ENCODE results near the gene KCNH4. TPM values are rescaled to one million over a fixed set of nuclear protein-coding genes. Genes with fewer than 3 reads are reported as not detected.

Gene KCNH4
- total RNA-seq, 6 experiments from 2014 or later, result 0.11 TPM; not detected in 5

DNA sequence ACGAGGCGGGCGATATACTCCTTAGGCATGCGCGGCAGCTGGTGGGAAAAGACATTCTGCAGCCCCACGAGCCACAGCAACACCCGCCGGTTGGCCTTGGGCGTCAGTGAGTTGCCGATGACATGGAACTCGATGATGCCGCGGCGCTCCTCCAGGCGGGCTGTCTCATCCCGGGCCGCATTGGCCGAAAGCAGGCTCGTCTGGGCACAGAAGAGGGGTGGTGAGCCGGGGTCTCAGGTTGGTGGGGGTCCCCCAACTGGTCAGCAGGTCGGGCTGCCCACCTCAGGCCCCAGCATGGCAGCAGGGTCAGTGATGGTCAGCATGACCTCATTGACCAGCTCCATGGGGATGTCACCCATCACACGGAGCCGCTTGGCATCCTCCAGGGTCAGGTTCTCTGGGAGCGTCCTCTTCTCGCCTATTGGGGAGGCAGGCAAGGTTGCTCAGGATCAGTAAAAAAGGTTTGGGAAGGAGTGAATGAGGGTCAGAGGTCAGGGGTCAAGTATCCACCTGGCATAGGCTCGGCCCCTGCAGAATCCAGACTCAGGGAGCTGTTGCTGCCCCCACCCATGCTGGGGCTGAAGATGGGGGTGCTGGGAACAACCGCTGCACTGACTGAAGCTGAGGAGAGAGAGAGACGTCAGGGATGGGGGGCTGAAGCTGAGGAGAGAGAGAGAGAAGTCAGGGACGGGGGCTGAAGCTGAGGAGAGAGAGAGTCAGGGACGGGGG is 63.4 kb downstream of the KCNH4 start:
- no peaks in the 10 kb centered on the region for H3K27me3 ChIP-seq
- TF ChIP-seq POLR2A (IDR thresholded peaks at IDR 0.05) (no peak), CTCF (IDR thresholded peaks at IDR 0.05) (no peak)
- H3K36me3 ChIP-seq, result peaks cover 0 to 14% (median 2%) of the 10 kb centered on the region in 4 donors
- H3K4me1 ChIP-seq, result peaks cover 0 to 38% (median 9%) of the 10 kb centered on the region in 4 donors
- no peak overlapping the region for H3K4me3 ChIP-seq
- intact Hi-C loops (cut with DNase I), result loop anchor here in 1 of 2 donors (5.0 kb wide), 3 partner anchors 50 to 155 kb away; no protein-coding TSS in a partner anchor
- no peaks in the 10 kb centered on the region for H3K9me3 ChIP-seq
- no peak overlapping the region for H3K27ac ChIP-seq
- WGBS (ENCODE audit: insufficient coverage, low coverage, low lambda C conversion rate, missing lambda C conversion rate), result 79% methylated on average over 7 of the region's 30 CpGs
- ATAC-seq (no peak), DNase-seq (no peak)

GRCh38 chr17:42116705-42117396 is 64.1 kb downstream of the KCNH4 start:
- ATAC-seq (peak; percentile 57 to 60 (median 58)), DNase-seq (peak; percentile 78 to 84 (median 83))
- WGBS (ENCODE audit: insufficient coverage, low coverage, low lambda C conversion rate, missing lambda C conversion rate), result 4% methylated on average over 2 of the region's 18 CpGs
- intact Hi-C loops (cut with DNase I), result loop anchor here in 1 of 2 donors (5.0 kb wide), 3 partner anchors 50 to 155 kb away; no protein-coding TSS in a partner anchor
- Histone ChIP-seq H3K4me3 (no peak overlapping the region), H3K9me3 (no peaks in the 10 kb centered on the region), H3K27me3 (no peaks in the 10 kb centered on the region), H3K27ac (no peak overlapping the region), H3K4me1 (peaks cover 0 to 34% (median 9%) of the 10 kb centered on the region in 4 donors), H3K36me3 (peaks cover 0 to 14% (median 2%) of the 10 kb centered on the region in 4 donors)
- TF ChIP-seq POLR2A (IDR thresholded peaks at IDR 0.05), result no peak
- TF ChIP-seq CTCF (IDR thresholded peaks at IDR 0.05), result peak; percentile 74 to 85 (median 80)

DNA sequence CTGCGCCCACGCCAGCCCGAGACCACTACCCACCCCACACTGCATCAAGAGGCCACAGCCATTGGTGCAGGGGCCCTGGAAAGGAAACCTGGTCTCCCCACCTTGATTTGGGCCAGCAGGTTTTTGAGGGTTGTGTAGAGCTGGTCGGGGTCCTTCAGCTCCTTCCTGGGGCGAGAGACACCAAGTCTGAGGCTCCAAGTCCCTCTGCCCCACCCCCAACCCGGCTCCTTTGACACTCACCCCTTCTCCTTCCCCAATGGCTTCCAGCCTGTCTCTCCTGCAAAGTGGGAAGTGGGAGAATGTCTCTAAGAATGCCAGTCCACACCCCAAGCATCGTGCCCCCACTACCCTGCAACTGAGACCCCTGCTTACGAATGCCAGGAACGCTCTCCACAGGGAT is 66.8 kb downstream of the KCNH4 start:
- Histone ChIP-seq H3K27me3 (no peaks in the 10 kb centered on the region), H3K36me3 (peaks cover 0 to 12% (median 2%) of the 10 kb centered on the region in 4 donors), H3K9me3 (no peaks in the 10 kb centered on the region), H3K4me1 (peaks cover 0 to 35% (median 12%) of the 10 kb centered on the region in 4 donors), H3K4me3 (no peak overlapping the region), H3K27ac (no peak overlapping the region)
- TF ChIP-seq POLR2A (IDR thresholded peaks at IDR 0.05) (no peak), CTCF (IDR thresholded peaks at IDR 0.05) (no peak)
- intact Hi-C loops (cut with DNase I), result loop anchor here in 1 of 2 donors (5.0 kb wide), 1 partner anchor 152 kb away; no protein-coding TSS in a partner anchor
- ATAC-seq, result no peak
- DNase-seq, result no peak
- 67% methylated on average over 1 of the region's 9 CpGs for WGBS (ENCODE audit: insufficient coverage, low coverage, low lambda C conversion rate, missing lambda C conversion rate)

GRCh38 chr17:42113293-42114069 is 67.5 kb downstream of the KCNH4 start:
- H3K27me3 ChIP-seq, result no peaks in the 10 kb centered on the region
- peak overlapping the region in 2 of 3 donors; percentile 65 to 77 for H3K27ac ChIP-seq
- DNase-seq (peak in 1 of 3 donors; percentile 49), ATAC-seq (no peak)
- no peak overlapping the region for H3K4me3 ChIP-seq
- TF ChIP-seq CTCF (IDR thresholded peaks at IDR 0.05), result no peak
- H3K36me3 ChIP-seq, result peaks cover 0 to 9% (median 2%) of the 10 kb centered on the region in 4 donors
- 40% methylated on average over 1 of the region's 28 CpGs for WGBS (ENCODE audit: insufficient coverage, low coverage, low lambda C conversion rate, missing lambda C conversion rate)
- H3K9me3 ChIP-seq, result no peaks in the 10 kb centered on the region
- peaks cover 0 to 41% (median 15%) of the 10 kb centered on the region in 4 donors for H3K4me1 ChIP-seq
- intact Hi-C loops (cut with DNase I), result loop anchor here in 1 of 2 donors (5.0 kb wide), 1 partner anchor 151 kb away; no protein-coding TSS in a partner anchor
